Choroid plexus epithelial cell (primary cell): ENCODE data around the gene QSOX1.

Experiments used
- DNase-seq: peaks from one replicate; pipeline ENCODE4 v3.0.0-alpha.2; 2010; ENCODE audit warnings: low read depth
- H3K4me3 ChIP-seq: 2 replicates; pipeline ENCODE4 v1.5.1; 2011; ENCODE audit warnings: low read depth, mild to moderate bottlenecking, control low read depth, low read length, moderate library complexity
- CTCF ChIP-seq: conservative IDR thresholded peaks from 2 replicates; pipeline ENCODE4 v1.5.1; 2011; ENCODE audit warnings: low read depth, mild to moderate bottlenecking, control low read depth, inconsistent platforms, low read length, moderate library complexity

Gene QSOX1

GRCh38 chr1:180237869-180238476, 83.3 kb downstream of the QSOX1 start:
- TF ChIP-seq CTCF, result no peak
- no peak overlapping the region for H3K4me3 ChIP-seq
- DNase-seq, result no peak

GRCh38 chr1:180238675-180239074, 84.0 kb downstream of the QSOX1 start:
- DNase-seq, result no peak
- H3K4me3 ChIP-seq, result no peak overlapping the region
- no peak for TF ChIP-seq CTCF

GRCh38 chr1:180239145-180240096, 84.8 kb downstream of the QSOX1 start:
- H3K4me3 ChIP-seq, result no peak overlapping the region
- no peak for TF ChIP-seq CTCF
- no peak for DNase-seq

- no peak for TF ChIP-seq CTCF
- H3K4me3 ChIP-seq, result no peak overlapping the region
- peak; percentile 49 for DNase-seq
Observed at GRCh38 chr1:180241716-180242544, 87.3 kb downstream of the QSOX1 start.

- no peak for TF ChIP-seq CTCF
- no peak for DNase-seq
Observed at GRCh38 chr1:180243517-180244221, 89.0 kb downstream of the QSOX1 start.

GRCh38 chr1:180244840-180245239, 90.2 kb downstream of the QSOX1 start:
- no peak overlapping the region for H3K4me3 ChIP-seq
- TF ChIP-seq CTCF, result no peak
- no peak for DNase-seq

More at GRCh38 chr1:180243517-180244221, 89.0 kb downstream of the QSOX1 start:
- no peak overlapping the region for H3K4me3 ChIP-seq
